ENCODE data around the gene ZNF407.

Gene ZNF407

GRCh38 chr18:74708169-74708568 is 110.5 kb downstream of the ZNF407 start:
- no peak for DNase-seq (ENCODE audit: low read depth)
- TF ChIP-seq CTCF (conservative IDR thresholded peaks at IDR 0.05; ENCODE audit: control insufficient read depth, insufficient read depth, low read depth, low read length), result no peak
- no peak overlapping the region for H3K4me3 ChIP-seq (ENCODE audit: control insufficient read depth, low read depth, low read length)

- no peak for TF ChIP-seq CTCF (conservative IDR thresholded peaks at IDR 0.05; ENCODE audit: control insufficient read depth, insufficient read depth, low read depth, low read length)
- H3K4me3 ChIP-seq (ENCODE audit: control insufficient read depth, low read depth, low read length), result no peak overlapping the region
- no peak for DNase-seq (ENCODE audit: low read depth)
Observed at GRCh38 chr18:74709452-74709851, 111.8 kb downstream of the ZNF407 start.

GRCh38 chr18:74714120-74714519 is 116.5 kb downstream of the ZNF407 start:
- no peak for TF ChIP-seq CTCF (conservative IDR thresholded peaks at IDR 0.05; ENCODE audit: control insufficient read depth, insufficient read depth, low read depth, low read length)
- DNase-seq (ENCODE audit: low read depth), result no peak
- no peak overlapping the region for H3K4me3 ChIP-seq (ENCODE audit: control insufficient read depth, low read depth, low read length)

- no peak for DNase-seq (ENCODE audit: low read depth)
- H3K4me3 ChIP-seq (ENCODE audit: control insufficient read depth, low read depth, low read length), result no peak overlapping the region
- TF ChIP-seq CTCF (conservative IDR thresholded peaks at IDR 0.05; ENCODE audit: control insufficient read depth, insufficient read depth, low read depth, low read length), result no peak
Observed at GRCh38 chr18:74714791-74715190, 117.1 kb downstream of the ZNF407 start.

GRCh38 chr18:74715306-74715705 is 117.6 kb downstream of the ZNF407 start:
- no peak for DNase-seq (ENCODE audit: low read depth)
- H3K4me3 ChIP-seq (ENCODE audit: control insufficient read depth, low read depth, low read length), result no peak overlapping the region
- TF ChIP-seq CTCF (conservative IDR thresholded peaks at IDR 0.05; ENCODE audit: control insufficient read depth, insufficient read depth, low read depth, low read length), result no peak

- no peak for TF ChIP-seq CTCF (conservative IDR thresholded peaks at IDR 0.05; ENCODE audit: control insufficient read depth, insufficient read depth, low read depth, low read length)
- no peak for DNase-seq (ENCODE audit: low read depth)
- no peak overlapping the region for H3K4me3 ChIP-seq (ENCODE audit: control insufficient read depth, low read depth, low read length)
Observed at GRCh38 chr18:74715865-74716712, 118.4 kb downstream of the ZNF407 start.

All from fibroblast of mammary gland (primary cell).